Right lobe of liver (tissue), 4 donors: Measurements from ENCODE around the gene SRSF3.
"Not testable (repeated sequence)": the region's sequence is repeated elsewhere in the genome, so short reads cannot be mapped to it uniquely, and the experiment has no call there.

Experiments used
- POLR2A ChIP-seq: fragments of 450-650 bp; IDR thresholded peaks from one replicate; pipeline ENCODE4 v1.6.1; 2017; ENCODE audit warnings: antibody characterized with exemption, mild to moderate bottlenecking
- TF ChIP-seq, protein P1 (sequence below), 4 donors: fragments of 200-600 bp in 3 of 4; fragments of 450-650 bp in 1 of 4; IDR thresholded peaks; one replicate each; pipeline versions ENCODE4 v1.5.1 to v1.8.0; 2016 to 2022; ENCODE audit warnings: antibody characterized with exemption in 4 of 4, mild to moderate bottlenecking in 2 of 4
- donor health status: DM: no; HTN: no; CAD: no.
- donor health status: DM: no; HTN: no; CAD: no.
- donor health status: DM: no; HTN: yes; CAD: no.

DNA sequence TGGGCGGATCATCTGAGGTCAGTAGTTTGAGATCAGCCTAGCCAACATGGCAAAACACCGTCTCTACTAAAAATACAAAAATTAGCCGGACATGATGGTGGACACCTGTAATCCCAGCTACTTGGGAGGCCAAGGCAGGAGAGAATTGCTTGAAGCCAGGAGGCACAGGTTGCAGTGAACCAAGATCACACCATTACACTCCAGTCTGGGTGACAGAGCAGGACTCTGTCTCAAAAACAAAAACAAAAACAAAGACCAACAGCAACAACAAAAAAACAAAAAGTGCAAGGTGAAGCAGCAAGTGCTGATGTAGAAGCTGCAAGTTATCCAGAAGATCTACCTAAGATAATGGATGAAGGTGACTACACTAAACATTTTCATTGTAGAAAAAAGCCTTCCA is 17.5 kb downstream of the SRSF3 start:
- TF ChIP-seq, protein P1, sequence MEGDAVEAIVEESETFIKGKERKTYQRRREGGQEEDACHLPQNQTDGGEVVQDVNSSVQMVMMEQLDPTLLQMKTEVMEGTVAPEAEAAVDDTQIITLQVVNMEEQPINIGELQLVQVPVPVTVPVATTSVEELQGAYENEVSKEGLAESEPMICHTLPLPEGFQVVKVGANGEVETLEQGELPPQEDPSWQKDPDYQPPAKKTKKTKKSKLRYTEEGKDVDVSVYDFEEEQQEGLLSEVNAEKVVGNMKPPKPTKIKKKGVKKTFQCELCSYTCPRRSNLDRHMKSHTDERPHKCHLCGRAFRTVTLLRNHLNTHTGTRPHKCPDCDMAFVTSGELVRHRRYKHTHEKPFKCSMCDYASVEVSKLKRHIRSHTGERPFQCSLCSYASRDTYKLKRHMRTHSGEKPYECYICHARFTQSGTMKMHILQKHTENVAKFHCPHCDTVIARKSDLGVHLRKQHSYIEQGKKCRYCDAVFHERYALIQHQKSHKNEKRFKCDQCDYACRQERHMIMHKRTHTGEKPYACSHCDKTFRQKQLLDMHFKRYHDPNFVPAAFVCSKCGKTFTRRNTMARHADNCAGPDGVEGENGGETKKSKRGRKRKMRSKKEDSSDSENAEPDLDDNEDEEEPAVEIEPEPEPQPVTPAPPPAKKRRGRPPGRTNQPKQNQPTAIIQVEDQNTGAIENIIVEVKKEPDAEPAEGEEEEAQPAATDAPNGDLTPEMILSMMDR (IDR thresholded peaks at IDR 0.05): not testable (repeated sequence)
- not testable (repeated sequence) for TF ChIP-seq POLR2A
